IMR-90 (cell line): ENCODE data around the gene HSD11B1L.

Source experiments
- CEBPB ChIP-seq: IDR thresholded peaks from 2 replicates; pipeline ENCODE4 v1.6.1; 2012; ENCODE audit warnings: low read depth, low read length, improper control_type of control experiment
- CTCF ChIP-seq: conservative IDR thresholded peaks from 2 replicates; pipeline ENCODE4 v1.5.1; 2012; ENCODE audit warnings: mild to moderate bottlenecking, low read depth, low read length, improper control_type of control experiment
- ELK1 ChIP-seq: fragments of 150-350 bp; IDR thresholded peaks from 2 replicates; pipeline ENCODE4 v1.6.1; 2016; ENCODE audit warnings: low read depth, mild to moderate bottlenecking, low read length, moderate library complexity, borderline replicate concordance
- MAFK ChIP-seq: IDR thresholded peaks from 2 replicates; pipeline ENCODE4 v1.6.1; 2012; ENCODE audit warnings: low read depth, low read length, improper control_type of control experiment
- POLR2A ChIP-seq: IDR thresholded peaks from 2 replicates; pipeline ENCODE4 v1.6.1; 2012; ENCODE audit warnings: mild to moderate bottlenecking, low read depth, low read length
- RAD21 ChIP-seq: IDR thresholded peaks from 2 replicates; pipeline ENCODE4 v1.6.1; 2012; ENCODE audit warnings: low read length, improper control_type of control experiment

GRCh38 chr19:5707576-5708575 is 27.0 kb downstream of the HSD11B1L start:
- TF ChIP-seq CTCF, result no peak
- no peak for TF ChIP-seq POLR2A
- TF ChIP-seq MAFK, result no peak
- no peak for TF ChIP-seq CEBPB
- no peak for TF ChIP-seq RAD21
- TF ChIP-seq ELK1, result no peak
